ENCODE results near the gene RNU1-4. TPM values are rescaled to one million over a fixed set of nuclear protein-coding genes. Genes with fewer than 3 reads are reported as not detected.

RNU1-4 gene
- total and polyA plus RNA-seq, 2 of the 13 experiments (the other 11 are each of a cell fraction or from before 2014, with no cell fraction given): under 0.01 to 11,018 TPM

GRCh38 chr1:16718908-16719533 lies 21.3 kb upstream of the RNU1-4 start:
- POLR2A ChIA-PET: no interaction called here
- Histone ChIP-seq H4K20me1 (ENCODE audit: insufficient read depth, low read length) (no peaks in the 10 kb centered on the region), H3K36me3 (replicated peaks in 1 of 2; ENCODE audit: control insufficient read depth in 1 of 2, insufficient read depth in 2 of 2, low read length in 2 of 2) (no peaks in the 10 kb centered on the region), H3K9me3 (ENCODE audit: low read length) (no peaks in the 10 kb centered on the region), H3K79me2 (ENCODE audit: insufficient read depth, low read length) (no peaks in the 10 kb centered on the region), H3K4me1 (ENCODE audit: insufficient read depth, low read length) (peaks cover 13% of the 10 kb centered on the region), H3K27ac (ENCODE audit: extremely low read length, insufficient read depth, low read length) (no peak overlapping the region), H3K27me3 (ENCODE audit: control insufficient read depth in 1 of 2, insufficient read depth in 2 of 2, low read length in 2 of 2) (peaks cover 4 to 41% of the 10 kb centered on the region in 2 experiments; a peak in 4 of 5 replicates), H3K9ac (ENCODE audit: insufficient read depth, low read depth, low read length) (no peak overlapping the region), H3K4me3 (replicated peaks in 1 of 3; ENCODE audit: insufficient read depth in 1 of 3, low read depth in 2 of 3, low read length in 3 of 3) (no peak overlapping the region), H3K4me2 (ENCODE audit: low read depth, low read length) (no peak overlapping the region), H2AFZ (ENCODE audit: low read length) (no peak overlapping the region)
- intact Hi-C loops (cut with micrococcal nuclease; ENCODE audit: unreplicated experiment) (no loop called here), in situ Hi-C loops (cut with HindIII; ENCODE audit: extremely low pct_ligation_motif_present, low pct_unique_long_range_greater_than_20kb) (no loop called here)
- no peak for FAIRE-seq
- TF ChIP-seq ZNF143 (CRISPR knock-in tag; IDR thresholded peaks at IDR 0.05) (no peak), ZNF121 (CRISPR knock-in tag; IDR thresholded peaks at IDR 0.05) (no peak), ZNF260 (CRISPR knock-in tag; IDR thresholded peaks at IDR 0.05; ENCODE audit: borderline replicate concordance, low read depth) (no peak), MED1 (CRISPR knock-in tag; IDR thresholded peaks at IDR 0.05) (no peak), DNMT1 (CRISPR knock-in tag; IDR thresholded peaks at IDR 0.05) (no peak), ZNF550 (CRISPR knock-in tag; IDR thresholded peaks at IDR 0.05; ENCODE audit: borderline replicate concordance) (no peak), NFE2 (CRISPR knock-in tag; IDR thresholded peaks at IDR 0.05) (no peak), ZBTB38 (CRISPR knock-in tag; IDR thresholded peaks at IDR 0.05) (no peak), ATF7 (IDR thresholded peaks at IDR 0.05) (no peak), ATF7 (CRISPR knock-in tag; IDR thresholded peaks at IDR 0.05) (no peak), ZNF737 (CRISPR knock-in tag; IDR thresholded peaks at IDR 0.05; ENCODE audit: borderline replicate concordance) (no peak), HOXA5 (CRISPR knock-in tag; IDR thresholded peaks at IDR 0.05) (no peak), ZKSCAN8 (CRISPR knock-in tag; IDR thresholded peaks at IDR 0.05; ENCODE audit: borderline replicate concordance) (no peak), ZBTB1 (CRISPR knock-in tag; IDR thresholded peaks at IDR 0.05; ENCODE audit: borderline replicate concordance) (no peak), FOXK1 (CRISPR knock-in tag; IDR thresholded peaks at IDR 0.05; ENCODE audit: borderline replicate concordance, low read depth) (no peak), ZNF3 (CRISPR knock-in tag; IDR thresholded peaks at IDR 0.05) (no peak), TEAD3 (CRISPR knock-in tag; optimal IDR thresholded peaks at IDR 0.05; ENCODE audit: borderline replicate concordance) (no peak), ARHGAP35 (CRISPR knock-in tag; IDR thresholded peaks at IDR 0.05; ENCODE audit: borderline replicate concordance) (no peak)
- TF ChIP-seq, protein P1, sequence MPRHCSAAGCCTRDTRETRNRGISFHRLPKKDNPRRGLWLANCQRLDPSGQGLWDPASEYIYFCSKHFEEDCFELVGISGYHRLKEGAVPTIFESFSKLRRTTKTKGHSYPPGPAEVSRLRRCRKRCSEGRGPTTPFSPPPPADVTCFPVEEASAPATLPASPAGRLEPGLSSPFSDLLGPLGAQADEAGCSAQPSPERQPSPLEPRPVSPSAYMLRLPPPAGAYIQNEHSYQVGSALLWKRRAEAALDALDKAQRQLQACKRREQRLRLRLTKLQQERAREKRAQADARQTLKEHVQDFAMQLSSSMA (CRISPR knock-in tag; IDR thresholded peaks at IDR 0.05): no peak
- TF ChIP-seq, protein P2, sequence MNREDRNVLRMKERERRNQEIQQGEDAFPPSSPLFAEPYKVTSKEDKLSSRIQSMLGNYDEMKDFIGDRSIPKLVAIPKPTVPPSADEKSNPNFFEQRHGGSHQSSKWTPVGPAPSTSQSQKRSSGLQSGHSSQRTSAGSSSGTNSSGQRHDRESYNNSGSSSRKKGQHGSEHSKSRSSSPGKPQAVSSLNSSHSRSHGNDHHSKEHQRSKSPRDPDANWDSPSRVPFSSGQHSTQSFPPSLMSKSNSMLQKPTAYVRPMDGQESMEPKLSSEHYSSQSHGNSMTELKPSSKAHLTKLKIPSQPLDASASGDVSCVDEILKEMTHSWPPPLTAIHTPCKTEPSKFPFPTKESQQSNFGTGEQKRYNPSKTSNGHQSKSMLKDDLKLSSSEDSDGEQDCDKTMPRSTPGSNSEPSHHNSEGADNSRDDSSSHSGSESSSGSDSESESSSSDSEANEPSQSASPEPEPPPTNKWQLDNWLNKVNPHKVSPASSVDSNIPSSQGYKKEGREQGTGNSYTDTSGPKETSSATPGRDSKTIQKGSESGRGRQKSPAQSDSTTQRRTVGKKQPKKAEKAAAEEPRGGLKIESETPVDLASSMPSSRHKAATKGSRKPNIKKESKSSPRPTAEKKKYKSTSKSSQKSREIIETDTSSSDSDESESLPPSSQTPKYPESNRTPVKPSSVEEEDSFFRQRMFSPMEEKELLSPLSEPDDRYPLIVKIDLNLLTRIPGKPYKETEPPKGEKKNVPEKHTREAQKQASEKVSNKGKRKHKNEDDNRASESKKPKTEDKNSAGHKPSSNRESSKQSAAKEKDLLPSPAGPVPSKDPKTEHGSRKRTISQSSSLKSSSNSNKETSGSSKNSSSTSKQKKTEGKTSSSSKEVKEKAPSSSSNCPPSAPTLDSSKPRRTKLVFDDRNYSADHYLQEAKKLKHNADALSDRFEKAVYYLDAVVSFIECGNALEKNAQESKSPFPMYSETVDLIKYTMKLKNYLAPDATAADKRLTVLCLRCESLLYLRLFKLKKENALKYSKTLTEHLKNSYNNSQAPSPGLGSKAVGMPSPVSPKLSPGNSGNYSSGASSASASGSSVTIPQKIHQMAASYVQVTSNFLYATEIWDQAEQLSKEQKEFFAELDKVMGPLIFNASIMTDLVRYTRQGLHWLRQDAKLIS (CRISPR knock-in tag; IDR thresholded peaks at IDR 0.05): no peak
- CTCF ChIA-PET (ENCODE audit: low intra/inter-chr PET ratio, low total read pairs): no interaction called here
- no peak for DNase-seq (ENCODE audit: low spot score)
- WGBS (ENCODE audit: low lambda C conversion rate): 12% methylated on average over 7 of the region's 8 CpGs
- no TSS peak for BruUV-seq (replicated peaks)
- ATAC-seq: peak; percentile 19
